GM18909 (cell line): ENCODE data around the gene CCL4.

Experiments
- ATAC-seq: cut with Tn5 transposase; IDR thresholded peaks from one replicate; pipeline ENCODE4 v1.9.1; 2021; ENCODE audit warnings: mild to moderate bottlenecking; ENCODE audit not compliant: unreplicated experiment, poor library complexity

The CCL4 gene

GRCh38 chr17:36136036-36136435 lies 32.4 kb downstream of the CCL4 start:
- no peak for ATAC-seq

GRCh38 chr17:36136439-36136838 lies 32.8 kb downstream of the CCL4 start:
- no peak for ATAC-seq

- ATAC-seq = no peak
These were observed 38.6 kb downstream of the CCL4 start for GRCh38 chr17:36142235-36142634.

GRCh38 chr17:36142806-36143205 lies 39.2 kb downstream of the CCL4 start:
- no peak for ATAC-seq

GRCh38 chr17:36144014-36144413 lies 40.4 kb downstream of the CCL4 start:
- no peak for ATAC-seq

GRCh38 chr17:36144981-36145729 lies 41.5 kb downstream of the CCL4 start:
- no peak for ATAC-seq

GRCh38 chr17:36147601-36148000 lies 44.0 kb downstream of the CCL4 start:
- no peak for ATAC-seq

- ATAC-seq = peak; percentile 59
These were observed 45.1 kb downstream of the CCL4 start for GRCh38 chr17:36148559-36149295.

- ATAC-seq = no peak
These were observed 45.7 kb downstream of the CCL4 start for GRCh38 chr17:36149296-36149820.

GRCh38 chr17:36151891-36152638 lies 48.4 kb downstream of the CCL4 start:
- ATAC-seq = no peak

- ATAC-seq = no peak
These were observed 49.1 kb downstream of the CCL4 start for GRCh38 chr17:36152639-36153120.

GRCh38 chr17:36153895-36154610 lies 50.4 kb downstream of the CCL4 start:
- no peak for ATAC-seq
